ENCODE measurements around the gene SBK3.
"Not testable (repeated sequence)": the region's sequence is repeated elsewhere in the genome, so short reads cannot be mapped to it uniquely, and the experiment has no call there.

The SBK3 gene, protein sequence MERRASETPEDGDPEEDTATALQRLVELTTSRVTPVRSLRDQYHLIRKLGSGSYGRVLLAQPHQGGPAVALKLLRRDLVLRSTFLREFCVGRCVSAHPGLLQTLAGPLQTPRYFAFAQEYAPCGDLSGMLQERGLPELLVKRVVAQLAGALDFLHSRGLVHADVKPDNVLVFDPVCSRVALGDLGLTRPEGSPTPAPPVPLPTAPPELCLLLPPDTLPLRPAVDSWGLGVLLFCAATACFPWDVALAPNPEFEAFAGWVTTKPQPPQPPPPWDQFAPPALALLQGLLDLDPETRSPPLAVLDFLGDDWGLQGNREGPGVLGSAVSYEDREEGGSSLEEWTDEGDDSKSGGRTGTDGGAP

GRCh38 chr19:55545443-55545842, at the start of gene SBK3:
Gene SBK3, minus strand, starts transcription at chr19:55545543. Its CDS starts 0 bp downstream, at chr19:55545543.
- no peak for DNase-seq (ENCODE audit: low spot score)

DNA sequence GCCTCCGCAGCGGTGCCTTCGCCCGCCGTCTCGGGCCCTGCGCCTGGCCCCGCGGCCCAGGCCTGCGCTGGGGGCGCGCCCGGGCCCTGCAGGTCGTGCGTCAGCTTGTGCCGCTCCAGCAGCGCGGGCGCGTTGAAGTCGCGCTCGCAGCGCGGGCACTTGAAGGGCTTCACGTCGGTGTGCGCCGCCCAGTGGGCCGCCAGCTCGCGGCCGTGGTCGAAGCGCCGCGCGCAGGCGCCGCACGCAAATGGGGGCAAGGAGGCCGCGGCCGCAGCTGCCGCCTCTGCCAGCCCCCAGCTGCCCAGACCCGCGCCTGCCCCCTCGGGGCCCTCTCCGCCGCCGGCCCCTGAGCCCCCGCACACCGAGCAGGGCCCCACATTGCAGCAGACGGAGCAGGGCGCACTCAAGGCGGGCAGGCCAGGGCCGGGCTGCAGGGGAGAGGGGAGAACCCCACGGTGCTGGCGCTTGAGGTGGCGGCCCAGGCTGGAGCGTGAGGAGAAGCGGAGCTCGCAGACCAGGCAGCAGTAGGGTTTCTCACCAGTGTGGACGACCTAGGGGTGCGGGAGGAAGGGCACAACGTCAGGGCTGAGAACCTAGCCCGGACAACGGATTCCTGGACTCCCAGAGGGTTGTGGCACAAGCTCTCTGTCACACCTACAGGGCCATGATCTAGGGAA, 47.9 kb upstream of the SBK3 start:
- DNase-seq (ENCODE audit: low spot score) = no peak

DNA sequence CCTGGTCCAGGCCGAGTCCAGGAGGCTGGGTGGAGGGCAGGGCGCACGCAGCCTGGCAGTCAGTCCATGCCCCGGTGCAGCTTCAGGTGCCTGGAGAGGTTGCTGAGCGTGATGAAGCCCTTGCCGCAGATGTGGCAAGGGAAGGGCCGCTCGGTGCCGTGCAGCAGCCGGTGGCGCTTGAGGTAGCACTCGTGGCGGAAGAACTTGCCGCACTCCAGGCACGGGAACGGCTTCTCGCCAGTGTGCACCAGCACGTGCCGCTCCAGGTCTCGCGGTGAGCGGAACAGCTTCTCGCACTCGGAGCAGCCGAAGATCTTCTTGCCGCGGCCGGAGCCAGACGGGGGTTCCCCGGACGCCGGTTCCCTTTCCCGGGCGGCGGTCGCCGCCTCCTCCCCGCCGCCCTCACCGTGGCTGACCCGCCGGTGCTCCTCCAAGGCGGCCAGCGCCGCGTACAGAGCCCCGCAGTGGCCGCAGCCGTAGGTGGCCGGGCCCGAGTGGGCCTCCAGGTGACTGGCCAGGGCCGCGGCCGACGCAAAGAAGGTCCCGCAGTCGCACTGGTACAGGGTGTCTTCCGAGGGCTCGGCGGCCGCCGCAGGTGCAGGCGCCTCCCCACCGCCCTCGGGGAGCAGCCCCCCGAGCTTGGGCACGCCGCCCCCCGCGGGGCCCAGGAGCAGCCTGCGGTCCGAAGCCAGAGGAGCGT, 47.2 kb upstream of the SBK3 start:
- DNase-seq (ENCODE audit: low spot score) = no peak

GRCh38 chr19:55591555-55591954, 46.2 kb upstream of the SBK3 start:
- no peak for DNase-seq (ENCODE audit: low spot score)

GRCh38 chr19:55590617-55591016, 45.3 kb upstream of the SBK3 start:
- DNase-seq (ENCODE audit: low spot score) = no peak

DNA sequence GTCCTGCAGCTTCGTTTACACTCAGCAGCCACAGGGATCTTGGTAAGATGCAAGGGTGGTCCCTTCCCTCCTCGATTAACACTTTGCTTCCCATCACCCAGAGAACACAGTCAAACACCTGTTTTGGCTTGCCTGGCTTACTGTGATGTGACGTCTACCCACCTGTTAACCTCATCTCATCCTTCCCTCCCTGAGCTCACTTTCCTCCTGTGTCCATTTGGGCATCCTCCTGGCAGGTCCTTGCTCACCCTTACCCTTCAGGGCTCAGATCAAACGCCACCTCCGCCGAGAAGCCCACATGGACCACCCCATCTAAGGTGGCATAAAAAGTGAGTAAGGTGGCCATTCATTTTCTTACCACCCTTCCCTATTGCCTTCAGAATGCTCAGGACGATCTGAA, 44.8 kb upstream of the SBK3 start:
- no peak for DNase-seq (ENCODE audit: low spot score)

DNA sequence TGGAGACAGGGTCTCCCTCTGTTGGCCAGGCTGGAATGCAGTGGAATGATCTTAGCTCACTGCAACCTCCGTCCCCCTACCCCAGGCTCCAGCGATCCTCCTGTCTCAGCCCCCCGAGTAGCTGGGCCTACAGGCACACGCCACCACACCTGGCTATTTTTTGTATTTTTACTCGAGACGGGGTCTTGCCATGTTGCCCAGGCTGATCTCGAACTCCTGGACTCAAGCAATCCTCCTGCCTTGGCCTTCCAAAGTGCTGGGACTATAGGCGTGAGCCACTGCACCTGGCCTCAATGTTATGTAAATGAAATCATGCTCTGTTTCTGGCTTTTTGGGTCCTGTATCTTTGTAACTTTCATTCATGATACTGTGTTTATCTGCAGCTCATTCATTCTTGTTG, 43.4 kb upstream of the SBK3 start:
- DNase-seq (ENCODE audit: low spot score) = no peak

- DNase-seq (ENCODE audit: low spot score) = peak; percentile 77
Observed at GRCh38 chr19:55586976-55587668, 41.8 kb upstream of the SBK3 start.

DNA sequence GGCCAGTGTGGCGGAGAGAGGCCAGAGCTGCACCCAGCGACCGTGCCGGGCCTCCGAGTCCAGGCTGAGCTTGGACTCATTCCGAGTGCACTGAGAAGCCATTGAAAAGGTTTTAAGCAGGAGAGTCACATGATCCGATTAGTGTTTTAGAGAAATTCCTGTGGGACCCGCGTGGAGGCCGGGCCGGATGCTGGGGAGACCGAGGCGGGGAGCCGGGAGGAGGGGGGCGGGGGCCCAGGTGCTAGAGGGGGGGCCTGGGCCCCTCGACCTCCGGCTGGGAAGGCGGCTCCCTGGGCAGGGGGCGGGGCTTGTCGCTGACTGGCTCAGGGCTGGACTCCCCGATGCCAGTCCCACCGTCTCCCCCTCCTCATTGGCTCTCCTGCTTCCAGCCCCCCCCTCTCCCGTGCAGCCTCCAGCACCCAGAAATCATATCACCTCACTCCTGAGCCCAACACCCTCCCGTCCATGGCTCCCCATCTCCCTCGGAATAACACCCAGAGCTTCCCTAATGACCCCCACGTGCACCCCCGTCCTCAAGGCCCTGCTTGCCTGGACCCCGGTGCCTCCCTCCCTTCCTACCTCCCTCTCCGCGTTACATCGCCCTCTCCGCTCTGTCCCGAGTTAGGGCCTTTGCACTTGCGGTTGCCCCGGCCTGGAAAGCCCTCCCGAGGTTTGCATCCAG, 40.5 kb upstream of the SBK3 start:
- no peak for DNase-seq (ENCODE audit: low spot score)

GRCh38 chr19:55584871-55585270, 39.5 kb upstream of the SBK3 start:
- no peak for DNase-seq (ENCODE audit: low spot score)

DNA sequence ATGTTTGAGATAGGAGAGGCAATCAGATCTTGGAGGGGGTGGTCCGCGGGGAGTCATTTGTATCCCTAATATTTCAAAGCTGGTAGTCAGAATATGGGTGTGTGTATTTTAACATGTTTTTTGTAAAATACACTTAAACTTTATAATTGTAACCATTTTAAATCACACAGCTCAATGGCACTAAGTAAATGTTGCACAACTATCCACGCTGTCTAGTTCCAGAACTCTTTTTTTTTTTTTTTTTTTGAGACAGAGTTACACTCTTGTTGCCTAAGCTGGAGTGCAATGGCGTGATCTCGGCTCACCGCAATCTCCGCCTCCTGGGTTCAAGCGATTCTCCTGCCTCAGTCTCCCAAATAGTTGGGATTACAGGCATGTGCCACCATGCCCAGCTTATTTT, 38.6 kb upstream of the SBK3 start:
- not testable (repeated sequence) for DNase-seq (ENCODE audit: low spot score)

- not testable (repeated sequence) for DNase-seq (ENCODE audit: low spot score)
Observed at GRCh38 chr19:55582284-55582683, 36.9 kb upstream of the SBK3 start.

DNA sequence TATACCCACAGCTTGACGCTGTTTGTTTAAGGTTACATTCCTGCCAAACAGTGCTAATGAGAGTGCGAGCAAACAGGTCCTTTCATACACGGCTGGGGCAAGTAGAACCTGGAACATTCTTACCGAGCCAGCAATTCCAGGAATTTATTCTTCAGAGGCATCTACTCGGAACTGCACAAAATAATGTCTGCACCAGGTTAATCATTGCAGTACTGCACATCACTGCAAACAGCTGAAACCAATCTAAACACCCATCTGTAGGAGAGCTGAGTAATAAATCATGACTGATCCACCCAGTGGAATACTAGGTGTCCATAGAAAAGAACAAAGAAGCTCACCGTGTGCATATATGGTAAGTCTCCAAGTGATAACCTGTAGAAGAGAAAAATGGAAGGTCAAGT, 36.5 kb upstream of the SBK3 start:
- DNase-seq (ENCODE audit: low spot score) = no peak

- peak; percentile 42 for DNase-seq (ENCODE audit: low spot score)
Observed at GRCh38 chr19:55581145-55581822, 35.9 kb upstream of the SBK3 start.

DNA sequence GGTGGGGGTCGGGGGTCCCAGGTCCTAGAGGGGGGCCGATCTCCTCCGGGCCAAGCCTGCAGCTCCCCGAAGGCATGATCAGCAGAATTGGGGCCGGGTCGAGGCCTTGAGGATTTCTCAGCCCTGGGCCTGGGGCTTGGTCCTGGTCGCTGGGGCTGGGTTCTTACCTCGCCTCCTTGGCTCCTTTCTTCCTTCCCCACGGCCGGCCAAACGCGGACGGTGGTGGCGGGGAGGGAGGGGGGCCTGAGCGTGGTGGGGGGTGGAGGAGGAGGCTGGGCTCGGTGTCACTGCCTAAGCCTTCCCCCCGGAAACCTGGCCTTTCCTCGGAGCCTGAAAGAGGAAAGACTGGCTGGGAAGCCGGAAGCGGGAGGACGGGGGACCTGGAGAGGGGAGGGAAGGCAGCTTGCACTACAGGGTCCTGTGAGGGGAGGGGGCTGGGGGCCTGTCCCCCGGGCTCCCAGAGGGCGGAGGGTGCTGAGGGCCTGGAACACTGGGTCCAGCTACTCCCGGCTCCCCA, 35.3 kb upstream of the SBK3 start, which contains the start of gene ZNF579:
Gene ZNF579 (minus strand): TSS at position 221 of the 517 bp plus-strand sequence. CDS start 1,209 bp downstream, outside the sequence.
- peak; percentile 86 for DNase-seq (ENCODE audit: low spot score)

- no peak for DNase-seq (ENCODE audit: low spot score)
Observed at GRCh38 chr19:55579766-55580621, 34.7 kb upstream of the SBK3 start.

DNA sequence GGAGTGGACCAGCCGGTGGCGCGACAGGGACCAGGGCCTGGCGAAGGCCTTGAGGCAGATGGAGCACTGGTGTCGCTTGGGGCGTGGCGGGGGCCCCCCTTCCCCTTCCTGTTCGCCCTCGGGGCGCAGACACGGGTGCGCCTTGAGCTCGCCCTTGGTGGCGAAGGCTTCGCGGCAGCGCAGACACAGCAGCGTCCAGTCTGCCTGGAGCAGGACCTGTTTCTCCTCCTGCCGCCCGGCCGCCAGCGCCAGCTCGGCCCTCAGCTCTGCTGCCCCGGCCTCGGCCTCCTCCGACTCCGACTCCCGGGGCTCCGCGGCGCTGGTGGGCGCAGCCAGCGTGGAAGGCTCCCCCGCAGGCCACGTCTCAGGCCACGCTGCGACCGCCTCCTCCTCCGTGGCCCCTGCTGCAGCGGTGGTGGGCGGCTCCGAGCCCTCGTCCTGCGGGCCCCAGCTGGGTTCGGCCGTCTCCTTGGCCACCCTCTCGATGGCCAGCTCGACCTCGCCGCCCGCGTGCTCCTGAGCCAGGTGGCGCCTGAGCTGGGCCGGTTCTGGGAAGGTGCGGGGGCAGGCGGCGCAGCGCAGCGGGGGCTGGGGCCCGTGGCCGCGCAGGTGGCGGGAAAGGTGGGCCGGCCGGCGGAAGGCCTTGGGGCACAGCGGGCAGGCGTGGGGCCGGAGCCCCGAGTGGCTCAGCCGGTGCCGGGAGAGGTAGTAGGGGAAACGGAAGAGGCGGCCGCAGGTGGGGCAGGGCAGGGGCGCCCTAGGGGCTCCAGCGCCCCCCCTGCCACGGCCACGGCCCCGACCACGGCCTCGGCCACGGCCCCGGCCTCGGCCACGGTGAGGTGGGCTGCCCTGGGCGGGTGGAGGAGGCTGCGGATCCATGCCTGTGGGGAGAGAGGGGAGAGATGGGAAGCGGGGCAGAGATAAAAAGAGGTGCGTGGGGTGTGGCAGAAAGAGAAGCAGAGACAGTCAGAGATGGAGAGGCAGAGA, 33.7 kb upstream of the SBK3 start:
- no peak for DNase-seq (ENCODE audit: low spot score)

- no peak for DNase-seq (ENCODE audit: low spot score)
Observed at GRCh38 chr19:55578031-55578760, 32.9 kb upstream of the SBK3 start.

Data from RKO (cell line).